Inflammatory macrophage treated with lipopolysaccharide for 1 hour (primary cell): ENCODE results near the gene PRKAR2B.
"Not testable (repeated sequence)": the region's sequence is repeated elsewhere in the genome, so short reads cannot be mapped to it uniquely, and the experiment has no call there.

Experiments used
- DNase-seq, 2 donors: peaks; one replicate each; pipeline ENCODE4 v3.0.0-alpha.2; 2020 to 2022

Gene PRKAR2B

DNA sequence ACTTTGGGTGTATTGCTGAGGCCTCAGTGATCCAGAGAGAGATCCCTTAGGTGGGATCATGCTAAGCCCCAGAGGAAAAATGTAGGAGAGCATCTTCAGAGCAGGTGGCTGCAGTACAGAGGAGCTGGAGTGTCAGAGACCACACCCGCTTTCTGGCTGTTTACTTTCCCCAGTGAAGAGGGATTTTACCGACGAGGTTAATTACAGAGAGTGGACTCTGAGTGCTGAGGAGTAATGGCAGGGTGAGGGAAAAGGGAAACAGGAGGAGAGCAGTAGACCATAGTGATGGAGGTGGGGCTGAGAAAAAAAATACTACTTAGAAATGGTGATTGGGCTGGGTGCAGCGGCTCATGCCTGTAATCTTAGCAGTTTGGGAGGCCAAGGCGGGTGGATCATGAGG, 81.0 kb downstream of the PRKAR2B start:
- DNase-seq = no peak

- no peak for DNase-seq
These were observed 83.7 kb downstream of the PRKAR2B start for GRCh38 chr7:107128217-107128616.

DNA sequence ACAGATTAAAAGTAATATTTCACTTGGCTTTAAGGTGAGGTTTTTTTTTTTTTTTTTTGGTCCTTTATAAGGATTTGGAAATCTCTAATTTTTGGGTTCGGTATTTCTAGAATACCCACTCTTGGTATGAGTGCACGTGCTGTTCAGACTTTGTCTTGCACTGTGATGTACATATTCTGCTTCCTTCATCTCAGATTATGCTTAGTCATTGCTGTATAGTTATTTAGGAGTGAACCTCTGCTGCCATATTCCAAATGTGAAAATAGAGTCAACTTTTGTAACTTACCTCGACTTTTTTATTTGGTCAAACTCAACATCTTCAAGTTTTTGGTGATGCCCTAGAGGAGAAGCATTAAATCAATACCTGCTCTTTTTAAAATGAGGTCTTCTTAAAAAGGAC, 84.2 kb downstream of the PRKAR2B start:
- no peak for DNase-seq

DNA sequence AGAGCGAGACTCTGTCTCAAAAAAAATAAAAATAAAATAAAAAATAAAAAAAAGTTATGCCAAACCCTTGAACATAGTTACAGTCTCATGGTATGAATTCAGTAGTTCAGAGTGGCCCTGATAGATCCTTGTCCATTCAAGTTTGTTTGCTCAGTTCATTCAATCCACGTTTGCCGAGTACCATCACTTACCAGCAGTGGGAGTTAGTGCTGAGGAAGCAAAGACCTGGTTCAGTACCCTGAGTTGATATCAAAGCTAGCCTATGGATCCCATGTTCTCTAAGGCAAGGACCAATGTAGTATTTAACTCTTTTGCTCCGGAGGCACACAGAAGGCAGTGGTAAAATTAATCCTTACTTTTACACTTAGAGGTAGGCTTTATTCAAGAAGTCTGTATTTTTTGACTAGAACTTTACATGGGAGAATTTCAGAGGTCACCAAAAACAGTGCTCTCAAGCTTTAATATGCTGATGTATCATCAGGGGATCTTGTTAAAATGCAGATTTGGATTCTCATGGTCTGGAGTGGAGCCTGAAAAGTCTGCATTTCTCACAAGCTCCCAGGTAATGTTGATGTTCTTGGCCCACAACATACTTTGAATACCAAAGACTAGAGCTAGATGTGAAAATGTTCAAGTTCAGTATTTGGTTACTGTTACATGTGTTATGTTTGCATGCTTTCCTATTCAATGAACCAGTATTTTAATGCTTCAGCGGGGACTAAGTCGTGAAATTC, 86.1 kb downstream of the PRKAR2B start:
- no peak for DNase-seq

DNA sequence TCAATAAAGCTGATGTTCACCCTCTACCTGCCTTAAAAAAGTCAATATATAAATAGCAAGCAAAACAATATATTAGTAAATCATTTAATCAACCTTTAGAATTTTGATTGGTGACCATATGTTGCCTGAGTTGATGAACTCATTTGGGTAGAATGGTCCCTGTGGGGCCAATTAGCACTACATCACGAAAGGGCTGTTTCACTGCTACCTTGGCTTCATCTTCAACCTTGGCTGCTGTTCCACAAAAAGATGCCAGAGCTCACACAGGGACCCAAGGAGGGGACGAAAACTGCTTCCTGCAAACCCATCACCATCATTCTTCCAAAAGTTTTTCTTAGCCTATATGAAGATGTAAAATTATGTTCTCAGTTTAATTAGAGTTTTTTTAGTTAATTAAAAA, 88.9 kb downstream of the PRKAR2B start:
- DNase-seq = no peak

- no peak for DNase-seq
These were observed 94.4 kb downstream of the PRKAR2B start for GRCh38 chr7:107138696-107139420.

DNA sequence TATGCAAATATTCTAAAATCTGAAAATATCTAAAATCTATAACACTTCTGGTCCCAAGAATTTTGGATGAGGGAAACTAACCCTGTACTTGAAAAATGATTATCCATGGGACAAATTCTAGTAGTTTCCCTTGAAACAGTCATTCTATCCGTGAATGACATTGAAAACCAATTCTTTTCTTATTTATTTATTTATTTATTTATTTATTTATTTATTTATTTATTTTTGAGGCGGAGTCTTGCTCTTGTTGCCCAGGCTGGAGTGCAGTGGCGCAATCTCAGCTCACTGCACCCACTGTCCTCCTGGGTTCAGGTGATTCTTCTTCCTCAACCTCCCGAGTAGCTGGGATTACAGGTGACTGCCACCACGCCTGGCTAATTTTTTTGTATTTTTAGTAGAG, 99.4 kb downstream of the PRKAR2B start:
- DNase-seq = not testable (repeated sequence)

- no peak for DNase-seq
These were observed 100.7 kb downstream of the PRKAR2B start for GRCh38 chr7:107145067-107145838.

DNA sequence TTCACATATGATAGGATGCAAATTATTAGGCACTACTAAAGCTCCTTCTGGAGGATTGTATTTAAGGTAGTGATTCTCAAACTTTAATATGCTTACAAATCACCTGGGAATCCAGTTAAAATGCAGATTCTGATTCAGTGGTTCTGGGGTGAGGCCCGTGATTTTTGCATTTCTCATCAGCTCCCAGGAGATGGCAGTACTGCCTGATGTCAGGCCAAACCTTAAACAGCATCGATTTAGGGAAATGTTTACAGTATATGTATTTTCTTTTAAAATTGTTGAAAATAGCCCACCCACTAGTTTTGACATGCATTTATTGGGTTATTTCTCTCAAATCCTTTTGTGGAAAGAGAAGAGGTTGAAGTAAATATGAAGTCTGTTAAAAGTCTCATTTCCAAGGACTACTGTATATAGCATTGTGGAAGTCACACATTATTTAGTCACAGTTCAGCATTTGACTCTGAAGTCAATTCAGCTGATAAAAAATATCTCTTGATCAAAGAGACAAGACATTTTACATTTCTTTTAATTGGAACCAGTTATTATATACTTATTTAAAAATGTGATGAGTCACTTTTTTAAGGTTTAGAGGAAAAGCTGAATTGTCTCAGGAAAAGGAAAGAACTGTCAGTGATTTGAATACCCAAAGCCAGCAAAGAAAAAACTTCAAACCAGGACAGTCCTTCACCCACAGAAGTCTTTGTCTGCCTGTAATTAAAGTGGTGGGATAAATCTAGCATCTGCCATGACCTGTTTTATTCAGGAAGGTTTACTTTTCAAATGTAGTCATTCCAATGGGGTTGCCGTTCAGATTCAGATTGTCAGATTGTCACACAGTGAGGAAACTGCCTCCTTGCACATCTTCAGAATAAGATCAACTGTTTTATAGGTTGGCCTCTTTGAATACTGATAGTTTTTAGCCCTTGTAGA, 103.2 kb downstream of the PRKAR2B start:
- DNase-seq = peak; percentile 26 to 50

GRCh38 chr7:107148721-107149120, 104.2 kb downstream of the PRKAR2B start:
- DNase-seq = no peak

GRCh38 chr7:107149863-107150262, 105.4 kb downstream of the PRKAR2B start:
- no peak for DNase-seq

DNA sequence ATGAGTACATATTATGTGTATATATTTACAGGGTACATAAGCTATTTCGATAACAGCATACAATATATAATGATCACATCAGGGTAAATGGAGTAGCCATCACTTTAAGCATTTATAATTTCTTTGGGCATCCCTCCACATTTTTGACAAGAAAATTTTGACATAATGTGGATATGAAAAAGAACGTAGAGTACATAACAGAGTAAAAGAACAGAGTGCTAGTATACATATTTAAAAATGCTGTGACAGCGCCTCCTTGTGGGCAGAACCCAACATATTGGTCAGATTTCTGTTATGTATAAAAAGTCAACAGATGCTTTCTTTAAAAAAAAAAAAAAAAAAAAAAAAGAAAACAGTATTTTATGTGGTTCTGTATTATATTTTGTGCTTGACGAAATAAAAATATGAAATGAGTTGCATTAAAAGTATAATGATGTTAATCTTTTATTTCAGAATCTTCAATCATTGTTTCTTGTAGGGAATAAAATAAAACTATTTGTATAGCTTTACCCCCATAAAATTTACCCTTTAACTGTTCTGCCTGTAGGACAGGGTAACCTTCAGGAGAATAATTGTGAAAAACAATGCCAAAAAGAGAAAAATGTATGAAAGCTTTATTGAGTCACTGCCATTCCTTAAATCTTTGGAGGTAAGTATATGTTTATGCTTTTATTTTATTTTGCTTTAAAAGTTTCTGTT, 106.0 kb downstream of the PRKAR2B start:
- peak; percentile 49 to 93 for DNase-seq

DNA sequence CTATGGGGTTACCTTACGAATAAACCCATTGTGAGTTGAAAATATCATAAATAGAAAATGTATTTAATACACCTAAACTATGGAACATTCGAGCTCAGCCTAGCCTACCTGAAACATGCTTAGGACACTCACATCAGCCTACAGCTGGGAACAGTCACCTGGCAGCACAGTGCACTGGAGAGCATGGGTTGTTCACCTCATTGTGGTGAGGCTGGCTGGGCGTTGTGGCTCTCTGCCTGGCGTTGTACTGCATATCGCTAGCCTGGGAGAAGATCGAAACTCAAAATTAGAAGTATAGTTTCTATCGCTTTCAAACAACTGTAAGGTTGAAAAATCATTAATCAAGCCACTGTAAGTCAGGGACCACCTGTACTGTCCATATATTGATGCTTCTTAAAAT, 107.0 kb downstream of the PRKAR2B start:
- no peak for DNase-seq

DNA sequence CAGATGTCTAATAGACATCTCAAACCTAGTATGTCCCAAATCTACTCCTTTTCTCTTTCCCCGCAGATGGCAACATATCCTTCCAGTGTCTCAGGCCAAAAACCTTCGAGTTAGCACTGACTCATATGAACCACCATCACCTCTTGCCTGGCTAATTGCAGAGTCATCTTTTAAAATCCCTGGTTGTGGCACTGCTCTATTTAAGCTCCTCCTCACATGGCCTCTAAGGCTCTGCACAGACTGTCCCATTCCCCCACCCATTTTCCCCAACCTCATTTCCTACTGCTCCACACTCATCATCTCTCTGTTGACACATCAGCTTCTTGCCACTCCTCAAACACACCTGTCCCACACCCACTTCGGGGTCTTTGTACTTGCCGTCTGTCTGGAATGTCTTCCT, 107.5 kb downstream of the PRKAR2B start:
- DNase-seq = no peak

DNA sequence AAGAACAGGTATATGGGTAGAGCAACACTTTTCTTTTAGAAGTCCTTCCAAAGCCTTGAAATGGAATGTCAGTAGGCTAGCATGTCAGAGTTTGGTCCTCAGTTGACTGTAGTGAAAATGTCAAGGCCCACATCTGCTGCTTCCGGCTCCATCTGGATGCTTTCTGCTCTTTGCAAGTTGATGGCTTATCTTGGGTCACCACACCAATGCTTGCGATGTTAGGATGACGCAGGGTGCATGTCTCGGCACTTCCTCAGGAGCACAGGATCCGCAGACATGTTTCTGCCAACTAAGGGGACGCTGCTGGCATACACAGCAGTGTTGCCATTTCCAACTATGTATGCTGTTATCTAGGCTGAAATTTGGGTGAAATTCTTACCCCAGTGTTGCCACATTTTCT, 110.3 kb downstream of the PRKAR2B start:
- no peak for DNase-seq

- not testable (repeated sequence) for DNase-seq
These were observed 111.2 kb downstream of the PRKAR2B start for GRCh38 chr7:107155726-107156125.

DNA sequence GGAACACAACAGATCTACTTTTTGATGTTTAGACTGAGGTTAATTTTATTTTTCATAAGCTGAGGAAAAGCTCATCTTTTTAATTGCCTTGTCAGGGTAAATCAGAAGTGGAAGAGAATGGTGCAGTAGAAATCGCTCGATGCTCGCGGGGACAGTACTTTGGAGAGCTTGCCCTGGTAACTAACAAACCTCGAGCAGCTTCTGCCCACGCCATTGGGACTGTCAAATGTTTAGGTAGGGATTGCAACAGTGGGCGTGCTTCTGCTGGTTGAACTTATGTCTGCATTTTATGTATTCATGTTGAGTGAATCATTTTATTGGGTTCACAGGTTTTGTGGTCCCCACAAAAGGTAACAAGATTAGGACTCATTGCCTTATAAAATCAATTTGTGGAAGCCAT, 112.6 kb downstream of the PRKAR2B start:
- no peak for DNase-seq

DNA sequence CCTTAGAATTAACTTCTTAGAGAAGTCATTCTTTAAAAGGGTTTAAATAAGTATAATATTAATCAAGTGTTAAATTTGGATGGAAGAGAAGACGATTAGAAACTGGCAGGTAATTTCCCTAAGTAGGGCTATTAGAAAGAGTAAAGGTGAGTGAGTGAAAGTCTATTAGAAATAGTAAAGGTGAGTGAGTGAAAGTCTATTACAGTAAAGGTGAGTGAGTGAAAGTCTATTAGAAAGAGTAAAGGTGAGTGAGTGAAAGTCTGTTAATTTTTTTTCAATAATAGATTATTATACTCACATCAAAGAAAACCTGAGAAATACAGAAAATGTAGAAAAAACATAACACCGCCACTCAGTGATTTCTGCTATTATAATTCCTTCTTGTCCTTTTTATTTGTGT, 113.5 kb downstream of the PRKAR2B start:
- no peak for DNase-seq

GRCh38 chr7:107160389-107160788, 115.9 kb downstream of the PRKAR2B start:
- no peak for DNase-seq

GRCh38 chr7:107161415-107161814, 116.9 kb downstream of the PRKAR2B start:
- DNase-seq = no peak

DNA sequence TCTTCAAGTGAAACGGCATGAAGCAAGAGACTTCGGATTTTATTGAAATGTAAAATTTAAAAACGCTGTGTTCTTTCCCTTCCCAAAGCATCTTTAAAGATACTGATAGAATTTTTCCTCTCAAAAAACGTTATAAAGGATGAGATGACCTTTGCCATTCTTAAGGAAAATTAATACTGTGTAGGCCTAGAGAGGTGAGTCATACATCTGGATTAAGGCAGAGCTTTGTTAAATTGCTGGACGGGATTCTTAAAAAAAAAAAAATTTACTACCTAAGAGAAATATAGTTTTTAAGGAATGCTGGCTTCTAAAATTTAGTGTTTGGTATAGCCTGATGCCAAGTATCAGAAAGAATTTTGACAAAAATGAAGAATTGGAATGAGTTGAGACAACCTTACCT, 118.0 kb downstream of the PRKAR2B start:
- DNase-seq = no peak

GRCh38 chr7:107164092-107164491, 119.6 kb downstream of the PRKAR2B start:
- DNase-seq = no peak
